ENCODE results near the gene SVOP.
A peak's percentile ranks its signal among the peaks of the same experiment; 100 is the strongest.

The SVOP gene

GRCh38 chr12:108890208-108890607 lies 130.7 kb downstream of the SVOP start:
- ChIA-PET POLR2A (ENCODE audit: low non-redundant PET) (no interaction called here), CTCF (no interaction called here)
- TF ChIP-seq, protein P1, sequence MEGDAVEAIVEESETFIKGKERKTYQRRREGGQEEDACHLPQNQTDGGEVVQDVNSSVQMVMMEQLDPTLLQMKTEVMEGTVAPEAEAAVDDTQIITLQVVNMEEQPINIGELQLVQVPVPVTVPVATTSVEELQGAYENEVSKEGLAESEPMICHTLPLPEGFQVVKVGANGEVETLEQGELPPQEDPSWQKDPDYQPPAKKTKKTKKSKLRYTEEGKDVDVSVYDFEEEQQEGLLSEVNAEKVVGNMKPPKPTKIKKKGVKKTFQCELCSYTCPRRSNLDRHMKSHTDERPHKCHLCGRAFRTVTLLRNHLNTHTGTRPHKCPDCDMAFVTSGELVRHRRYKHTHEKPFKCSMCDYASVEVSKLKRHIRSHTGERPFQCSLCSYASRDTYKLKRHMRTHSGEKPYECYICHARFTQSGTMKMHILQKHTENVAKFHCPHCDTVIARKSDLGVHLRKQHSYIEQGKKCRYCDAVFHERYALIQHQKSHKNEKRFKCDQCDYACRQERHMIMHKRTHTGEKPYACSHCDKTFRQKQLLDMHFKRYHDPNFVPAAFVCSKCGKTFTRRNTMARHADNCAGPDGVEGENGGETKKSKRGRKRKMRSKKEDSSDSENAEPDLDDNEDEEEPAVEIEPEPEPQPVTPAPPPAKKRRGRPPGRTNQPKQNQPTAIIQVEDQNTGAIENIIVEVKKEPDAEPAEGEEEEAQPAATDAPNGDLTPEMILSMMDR (conservative IDR thresholded peaks at IDR 0.05; ENCODE audit: low read depth), result no peak
- peak; percentile 31 for DNase-seq (ENCODE audit: low spot score)
- H3K27ac ChIP-seq, result no peak overlapping the region

DNA sequence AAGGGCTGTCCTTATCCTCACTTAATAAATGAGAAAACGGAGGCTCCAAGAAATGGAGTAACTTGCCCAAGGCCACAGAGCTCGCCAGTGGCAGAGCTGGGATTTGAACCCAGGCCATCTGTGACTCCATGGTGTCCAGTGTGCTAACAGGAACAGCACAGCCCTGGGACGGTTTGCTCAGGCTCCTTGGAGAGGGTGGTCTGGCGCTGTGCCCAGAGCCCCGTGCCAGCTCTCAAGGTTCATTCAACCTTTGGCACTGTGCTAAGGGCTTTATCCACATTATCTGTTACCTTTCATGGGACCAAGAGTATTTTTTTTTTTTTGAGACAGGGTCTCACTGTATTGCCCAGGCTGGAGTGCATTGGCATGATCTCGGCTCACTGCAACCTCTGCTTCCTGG lies 132.8 kb downstream of the SVOP start:
- H3K27ac ChIP-seq, result no peak overlapping the region
- TF ChIP-seq, protein P1 (conservative IDR thresholded peaks at IDR 0.05; ENCODE audit: low read depth), result no peak
- no peak for DNase-seq (ENCODE audit: low spot score)
- CTCF ChIA-PET, result no interaction called here
- POLR2A ChIA-PET (ENCODE audit: low non-redundant PET), result no interaction called here

DNA sequence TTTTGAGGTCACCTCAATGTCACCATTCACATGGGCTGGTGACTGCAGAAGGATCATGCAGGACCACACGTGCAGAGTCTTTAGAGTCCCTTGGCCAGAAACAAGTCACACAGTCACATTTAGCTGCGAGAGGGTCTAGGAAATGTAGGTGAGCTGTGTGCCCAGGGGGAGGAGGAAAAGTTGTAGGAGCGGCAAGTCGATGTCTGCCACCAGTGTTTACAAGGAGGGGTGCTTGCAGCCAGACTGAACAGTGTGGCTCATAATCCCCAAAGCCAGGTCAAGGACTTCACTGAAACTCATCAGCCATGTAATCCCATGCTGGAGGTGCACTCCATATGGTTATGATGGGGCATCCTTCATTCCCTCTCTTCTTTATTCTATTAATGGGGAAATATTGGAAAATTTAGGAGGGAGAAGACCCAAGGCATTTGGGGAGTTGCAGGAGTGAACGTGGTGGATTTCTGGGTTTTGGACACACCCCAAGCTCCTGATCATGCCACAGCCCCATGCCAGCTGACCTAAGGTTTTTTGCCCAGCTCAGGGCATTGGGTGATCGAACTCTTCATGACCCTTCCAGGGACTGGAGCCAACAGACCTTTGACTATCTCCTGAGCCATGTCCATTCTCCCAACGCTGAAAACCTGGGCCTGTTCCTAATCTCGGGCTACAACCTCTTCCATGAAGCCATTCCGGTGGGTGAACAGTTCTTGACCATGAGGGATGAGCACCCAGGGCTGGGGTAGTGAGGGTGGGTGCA lies 133.8 kb downstream of the SVOP start:
- H3K27ac ChIP-seq, result no peak overlapping the region
- DNase-seq (ENCODE audit: low spot score), result no peak
- POLR2A ChIA-PET (ENCODE audit: low non-redundant PET), result interaction anchor here (0.5 kb wide), 1 partner anchor 106 kb away, joined by 7 read pairs; no protein-coding TSS in a partner anchor
- TF ChIP-seq, protein P1 (conservative IDR thresholded peaks at IDR 0.05; ENCODE audit: low read depth), result no peak
- CTCF ChIA-PET, result no interaction called here

GRCh38 chr12:108884116-108885012 lies 136.5 kb downstream of the SVOP start:
- POLR2A ChIA-PET (ENCODE audit: low non-redundant PET), result no interaction called here
- peak; percentile 12 for DNase-seq (ENCODE audit: low spot score)
- TF ChIP-seq, protein P1 (conservative IDR thresholded peaks at IDR 0.05; ENCODE audit: low read depth), result no peak
- CTCF ChIA-PET, result interaction anchor here (0.6 to 1.0 kb wide), 4 partner anchors 11 to 379 kb away, joined by 3 read pairs; no protein-coding TSS in a partner anchor
- no peak overlapping the region for H3K27ac ChIP-seq

GRCh38 chr12:108881953-108882352 lies 138.9 kb downstream of the SVOP start:
- DNase-seq (ENCODE audit: low spot score), result peak; percentile 39
- no peak overlapping the region; the same call in 1 of the 2 replicates for H3K27ac ChIP-seq
- TF ChIP-seq, protein P1 (conservative IDR thresholded peaks at IDR 0.05; ENCODE audit: low read depth), result no peak
- POLR2A ChIA-PET (ENCODE audit: low non-redundant PET), result no interaction called here
- CTCF ChIA-PET, result interaction anchor here (0.5 to 1.0 kb wide), 3 partner anchors 19 to 1000 kb away, joined by 3 read pairs; no protein-coding TSS in a partner anchor

DNA sequence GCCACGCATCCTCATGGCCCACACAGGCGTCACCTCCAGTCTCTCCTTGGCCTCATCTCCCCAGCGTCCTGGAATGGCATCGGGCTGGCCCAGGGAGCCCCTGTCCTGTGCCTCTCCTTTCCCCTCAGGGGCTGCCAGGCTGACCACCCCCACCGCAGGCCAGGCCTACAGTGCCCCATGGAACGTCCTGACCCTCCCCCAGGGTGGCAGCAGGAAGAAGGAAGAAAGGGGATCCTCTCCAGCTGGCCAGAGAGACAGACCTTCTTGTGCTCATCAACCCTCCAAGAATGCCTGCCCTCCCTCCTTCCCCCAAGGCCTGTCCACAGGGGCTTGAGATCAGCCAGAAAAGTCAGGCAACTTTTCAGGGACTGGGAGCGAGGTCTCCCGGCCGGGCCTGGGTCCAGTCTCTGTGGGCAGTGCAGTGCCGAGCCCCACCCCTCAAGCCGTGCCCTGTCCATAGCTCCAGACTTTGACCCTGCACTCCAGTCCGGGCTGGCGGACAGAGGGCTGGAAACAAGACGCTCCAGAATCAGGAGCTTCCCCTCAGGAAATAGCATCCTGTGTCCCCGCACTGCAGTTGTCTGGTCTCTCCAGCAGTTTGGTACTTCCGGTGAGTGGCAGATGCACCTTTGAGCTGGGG lies 141.1 kb downstream of the SVOP start, which contains the start of gene DAO:
TSS of gene DAO (plus strand) at position 478 of the 640 bp plus-strand sequence. CDS start 4,915 bp downstream, outside the sequence.
- CTCF ChIA-PET, result interaction anchor here (0.7 kb wide), 2 partner anchors 31 to 71 kb away, joined by 3 read pairs; no protein-coding TSS in a partner anchor
- TF ChIP-seq, protein P1 (conservative IDR thresholded peaks at IDR 0.05; ENCODE audit: low read depth), result no peak
- POLR2A ChIA-PET (ENCODE audit: low non-redundant PET), result no interaction called here
- H3K27ac ChIP-seq, result no peak within 1 kb of the TSS
- no peak for DNase-seq (ENCODE audit: low spot score)

Data from RWPE1 (cell line).